Hepatocyte (in vitro differentiated cells): ENCODE data around the gene NPAS3.

Experiments
- EZH2 ChIP-seq: fragments of 200-600 bp; sonication (generic); IDR thresholded peaks from 2 replicates; pipeline ENCODE4 v1.6.1; 2016; ENCODE audit warnings: antibody characterized with exemption, mild to moderate bottlenecking, borderline replicate concordance
- TF ChIP-seq, protein P1 (sequence below): fragments of 200-600 bp; sonication (generic); IDR thresholded peaks from 2 replicates; pipeline ENCODE4 v1.5.1; 2016; ENCODE audit warnings: antibody characterized with exemption, mild to moderate bottlenecking; ENCODE audit not compliant: poor library complexity

DNA sequence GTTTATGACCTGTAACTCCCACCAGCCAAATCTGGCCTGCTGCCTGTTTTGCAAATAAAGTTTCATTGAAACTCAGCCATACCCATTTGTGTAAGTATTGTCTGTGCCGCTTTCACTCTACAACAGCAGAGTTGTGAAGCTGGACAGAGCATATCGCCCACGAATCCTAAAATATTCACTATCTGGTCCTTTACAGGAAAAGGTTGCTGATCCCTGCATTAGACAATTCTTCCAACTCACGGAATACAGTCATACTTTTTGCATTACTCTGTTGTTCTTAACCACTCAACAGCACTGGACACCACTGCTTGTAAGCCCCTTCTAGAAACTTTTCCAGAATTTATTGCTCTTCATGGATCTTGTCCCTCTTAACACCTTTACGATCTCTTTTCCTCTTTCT lies 576.8 kb downstream of the NPAS3 start:
- TF ChIP-seq, protein P1, sequence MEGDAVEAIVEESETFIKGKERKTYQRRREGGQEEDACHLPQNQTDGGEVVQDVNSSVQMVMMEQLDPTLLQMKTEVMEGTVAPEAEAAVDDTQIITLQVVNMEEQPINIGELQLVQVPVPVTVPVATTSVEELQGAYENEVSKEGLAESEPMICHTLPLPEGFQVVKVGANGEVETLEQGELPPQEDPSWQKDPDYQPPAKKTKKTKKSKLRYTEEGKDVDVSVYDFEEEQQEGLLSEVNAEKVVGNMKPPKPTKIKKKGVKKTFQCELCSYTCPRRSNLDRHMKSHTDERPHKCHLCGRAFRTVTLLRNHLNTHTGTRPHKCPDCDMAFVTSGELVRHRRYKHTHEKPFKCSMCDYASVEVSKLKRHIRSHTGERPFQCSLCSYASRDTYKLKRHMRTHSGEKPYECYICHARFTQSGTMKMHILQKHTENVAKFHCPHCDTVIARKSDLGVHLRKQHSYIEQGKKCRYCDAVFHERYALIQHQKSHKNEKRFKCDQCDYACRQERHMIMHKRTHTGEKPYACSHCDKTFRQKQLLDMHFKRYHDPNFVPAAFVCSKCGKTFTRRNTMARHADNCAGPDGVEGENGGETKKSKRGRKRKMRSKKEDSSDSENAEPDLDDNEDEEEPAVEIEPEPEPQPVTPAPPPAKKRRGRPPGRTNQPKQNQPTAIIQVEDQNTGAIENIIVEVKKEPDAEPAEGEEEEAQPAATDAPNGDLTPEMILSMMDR = no peak
- no peak for TF ChIP-seq EZH2
